Stimulated activated CD4-positive, alpha-beta T cell treated with anti-CD3 and anti-CD28 coated beads, Interleukin-12 subunit alpha, Interleukin-12 subunit beta, amount 100 ng/mL, for 24 hours (primary cell): Measurements from ENCODE around the gene PLXNB3.

Experiments used
- DNase-seq, 2 experiments: peaks; one replicate each; pipeline ENCODE4 v3.0.0-alpha.2; 2020; ENCODE audit warnings: low read depth in 2 of 2

Gene PLXNB3

GRCh38 chrX:153773741-153774575, 9.9 kb downstream of the PLXNB3 start:
- DNase-seq = no peak

- no peak for DNase-seq
Measured at GRCh38 chrX:153774576-153775292, 10.7 kb downstream of the PLXNB3 start.

- DNase-seq = no peak
Measured at GRCh38 chrX:153775293-153776119, 11.5 kb downstream of the PLXNB3 start.

GRCh38 chrX:153776120-153776599, 12.1 kb downstream of the PLXNB3 start:
- DNase-seq = no peak

- no peak for DNase-seq
Measured at GRCh38 chrX:153776611-153777045, 12.6 kb downstream of the PLXNB3 start.

GRCh38 chrX:153777261-153778090, 13.4 kb downstream of the PLXNB3 start:
- DNase-seq = no peak

GRCh38 chrX:153778181-153778580, 14.1 kb downstream of the PLXNB3 start:
- DNase-seq = no peak

- no peak for DNase-seq
Measured at GRCh38 chrX:153778684-153779101, 14.6 kb downstream of the PLXNB3 start.

- no peak for DNase-seq
Measured at GRCh38 chrX:153779891-153780677, 16.0 kb downstream of the PLXNB3 start.

- no peak for DNase-seq
Measured at GRCh38 chrX:153780678-153781427, 16.8 kb downstream of the PLXNB3 start, which contains the start of gene SRPK3. Gene SRPK3 (plus strand): TSS chrX:153781041. CDS start chrX:153781087, 46 bp downstream.

- no peak for DNase-seq
Measured at GRCh38 chrX:153781428-153782047, 17.5 kb downstream of the PLXNB3 start.

GRCh38 chrX:153782313-153782712, 18.3 kb downstream of the PLXNB3 start:
- no peak for DNase-seq

GRCh38 chrX:153782871-153783270, 18.8 kb downstream of the PLXNB3 start:
- DNase-seq = no peak

GRCh38 chrX:153783378-153784013, 19.4 kb downstream of the PLXNB3 start:
- DNase-seq = no peak

- no peak for DNase-seq
Measured at GRCh38 chrX:153784325-153784967, 20.4 kb downstream of the PLXNB3 start.

GRCh38 chrX:153786669-153787068, 22.6 kb downstream of the PLXNB3 start:
- DNase-seq = no peak

GRCh38 chrX:153789654-153790053, 25.6 kb downstream of the PLXNB3 start:
- no peak for DNase-seq
